GM23338 (cell line): ENCODE results near the gene ADAMTS17. TPM values are rescaled to one million over a fixed set of nuclear protein-coding genes. Genes with fewer than 3 reads are reported as not detected.

Source experiments
- ATAC-seq: fragments of 200-7000 bp; cut with Tn5 transposase; 3 replicates; pipeline ENCODE4 v1.9.1; 2020
- DNase-seq: peaks from one replicate; pipeline ENCODE4 v3.0.0-alpha.2; 2015; ENCODE audit warnings: low spot score
- H2AFZ ChIP-seq: fragments of 200-600 bp; sonication (generic); 2 replicates; pipeline ENCODE4 v1.8.0; 2016; ENCODE audit warnings: antibody characterized with exemption, mild to moderate bottlenecking, moderate library complexity
- H3F3A ChIP-seq: fragments of 200-600 bp; sonication (generic); replicated peaks from 2 replicates; pipeline ENCODE4 v1.8.0; 2017; ENCODE audit warnings: antibody characterized with exemption, mixed run types, low read depth
- H3K27ac ChIP-seq: fragments of 200-600 bp; sonication (generic); 2 replicates; pipeline ENCODE4 v1.6.1; 2016; ENCODE audit warnings: low read depth
- H3K27me3 ChIP-seq: fragments of 200-600 bp; sonication (generic); 2 replicates; pipeline ENCODE4 v1.8.0; 2016; ENCODE audit warnings: mild to moderate bottlenecking, mixed run types, moderate library complexity; ENCODE audit not compliant: insufficient read depth
- H3K36me3 ChIP-seq: fragments of 200-600 bp; sonication (generic); 2 replicates; pipeline ENCODE4 v1.8.0; 2016; ENCODE audit warnings: mild to moderate bottlenecking; ENCODE audit not compliant: insufficient read depth
- H3K4me1 ChIP-seq: fragments of 200-600 bp; sonication (generic); 2 replicates; pipeline ENCODE4 v1.8.0; 2016; ENCODE audit warnings: mild to moderate bottlenecking, moderate library complexity; ENCODE audit not compliant: insufficient read depth
- H3K4me2 ChIP-seq: fragments of 200-600 bp; sonication (generic); 2 replicates; pipeline ENCODE4 v1.7.1; 2017; ENCODE audit warnings: mixed run types
- H3K4me3 ChIP-seq: fragments of 200-600 bp; sonication (generic); 2 replicates; pipeline ENCODE4 v1.6.1; 2016; ENCODE audit warnings: mixed run types
- H3K79me2 ChIP-seq: fragments of 200-600 bp; sonication (generic); replicated peaks from 2 replicates; pipeline ENCODE4 v1.8.0; 2017; ENCODE audit warnings: mild to moderate bottlenecking; ENCODE audit not compliant: insufficient read depth
- H3K9me2 ChIP-seq: fragments of 200-600 bp; sonication (generic); 2 replicates; pipeline ENCODE4 v1.8.0; 2017; ENCODE audit not compliant: insufficient read depth
- H4K20me1 ChIP-seq: fragments of 200-600 bp; sonication (generic); replicated peaks from 2 replicates; pipeline ENCODE4 v1.8.0; 2017; ENCODE audit warnings: mild to moderate bottlenecking; ENCODE audit not compliant: insufficient read depth
- H3K27ac Mint-ChIP-seq: 2 replicates; pipeline ENCODE4 v1.8.0; 2020; ENCODE audit warnings: inconsistent platforms, mild to moderate bottlenecking, moderate library complexity, mixed read lengths
- H3K27me3 Mint-ChIP-seq: 3 replicates; pipeline ENCODE4 v1.8.0; 2022; ENCODE audit warnings: low read depth, mild to moderate bottlenecking, moderate library complexity, mixed read lengths, inconsistent platforms; ENCODE audit not compliant: insufficient read depth, poor library complexity
- H3K36me3 Mint-ChIP-seq: 3 replicates; pipeline ENCODE4 v1.8.0; 2021; ENCODE audit warnings: low read depth, mild to moderate bottlenecking, inconsistent platforms, moderate library complexity, mixed read lengths
- H3K4me1 Mint-ChIP-seq: 3 replicates; pipeline ENCODE4 v1.8.0; 2020; ENCODE audit warnings: mild to moderate bottlenecking, inconsistent platforms, mixed read lengths
- H3K4me3 Mint-ChIP-seq: 3 replicates; pipeline ENCODE4 v1.8.0; 2021; ENCODE audit warnings: moderate library complexity, mild to moderate bottlenecking, inconsistent platforms, mixed read lengths
- H3K9me3 Mint-ChIP-seq: 3 replicates; pipeline ENCODE4 v1.8.0; 2020; ENCODE audit warnings: moderate library complexity, mild to moderate bottlenecking, inconsistent platforms, mixed read lengths
- CREB1 ChIP-seq: fragments of 250-450 bp; sonication (Bioruptor Pico); IDR thresholded peaks from 2 replicates; pipeline ENCODE4 v1.5.0; 2020; ENCODE audit warnings: low read depth, mild to moderate bottlenecking, moderate library complexity
- ETS1 ChIP-seq: IDR thresholded peaks from 2 replicates; pipeline ENCODE4 v1.6.1; 2016; ENCODE audit warnings: antibody characterized with exemption
- EZH2 ChIP-seq: fragments of 200-600 bp; sonication (generic); IDR thresholded peaks from one replicate; pipeline ENCODE4 v1.8.0; 2017; ENCODE audit warnings: antibody characterized with exemption, mild to moderate bottlenecking, low read depth; ENCODE audit not compliant: unreplicated experiment
- EZH2phosphoT487 ChIP-seq: fragments of 200-600 bp; sonication (generic); IDR thresholded peaks from one replicate; pipeline ENCODE4 v1.8.1; 2018; ENCODE audit warnings: antibody characterized with exemption; ENCODE audit not compliant: unreplicated experiment
- POLR2AphosphoS5 ChIP-seq: IDR thresholded peaks from 2 replicates; pipeline ENCODE4 v1.6.1; 2016; ENCODE audit warnings: antibody characterized with exemption, low read depth
- REST ChIP-seq: IDR thresholded peaks from one replicate; pipeline ENCODE4 v1.6.1; 2018; ENCODE audit warnings: antibody characterized with exemption; ENCODE audit not compliant: unreplicated experiment
- STAT1 ChIP-seq: IDR thresholded peaks from one replicate; pipeline ENCODE4 v1.6.1; 2016; ENCODE audit warnings: antibody characterized with exemption; ENCODE audit not compliant: unreplicated experiment
- ZNF114 ChIP-seq: fragments of 250-450 bp; sonication (Bioruptor Pico); IDR thresholded peaks from 2 replicates; pipeline ENCODE4 v1.5.0; 2020; ENCODE audit warnings: mild to moderate bottlenecking, moderate library complexity
- polyA plus RNA-seq: library from polyadenylated mRNA; unstranded; fragments of >200 nt; fragmentation: Nextera tagmentation; extraction: Ambion mirVana; gene quantifications from 2 replicates; pipeline ENCODE4 v1.2.1, GENCODE V29; 2016
- total RNA-seq: library from RNA; depleted of rRNA; stranded (reverse); fragments of >200 nt; shearing (Covaris generic); gene quantifications from 2 replicates; pipeline ENCODE4 v1.2.3, GENCODE V29; 2014
- TF ChIP-seq, protein P1 (sequence below): fragments of 250-450 bp; sonication (Bioruptor Pico); IDR thresholded peaks from 2 replicates; pipeline ENCODE4 v1.5.0; 2020; ENCODE audit warnings: mild to moderate bottlenecking, moderate library complexity

ADAMTS17 gene
- total and polyA plus RNA-seq, 2 experiments from 2014 or later: 0.60 to 3.8 TPM

GRCh38 chr15:100276506-100276905, 65.3 kb downstream of the ADAMTS17 start:
- TF ChIP-seq REST (no peak), STAT1 (no peak), POLR2AphosphoS5 (no peak), ZNF114 (CRISPR knock-in tag) (no peak), ETS1 (no peak), CREB1 (no peak), EZH2phosphoT487 (no peak), EZH2 (no peak)
- TF ChIP-seq, protein P1, sequence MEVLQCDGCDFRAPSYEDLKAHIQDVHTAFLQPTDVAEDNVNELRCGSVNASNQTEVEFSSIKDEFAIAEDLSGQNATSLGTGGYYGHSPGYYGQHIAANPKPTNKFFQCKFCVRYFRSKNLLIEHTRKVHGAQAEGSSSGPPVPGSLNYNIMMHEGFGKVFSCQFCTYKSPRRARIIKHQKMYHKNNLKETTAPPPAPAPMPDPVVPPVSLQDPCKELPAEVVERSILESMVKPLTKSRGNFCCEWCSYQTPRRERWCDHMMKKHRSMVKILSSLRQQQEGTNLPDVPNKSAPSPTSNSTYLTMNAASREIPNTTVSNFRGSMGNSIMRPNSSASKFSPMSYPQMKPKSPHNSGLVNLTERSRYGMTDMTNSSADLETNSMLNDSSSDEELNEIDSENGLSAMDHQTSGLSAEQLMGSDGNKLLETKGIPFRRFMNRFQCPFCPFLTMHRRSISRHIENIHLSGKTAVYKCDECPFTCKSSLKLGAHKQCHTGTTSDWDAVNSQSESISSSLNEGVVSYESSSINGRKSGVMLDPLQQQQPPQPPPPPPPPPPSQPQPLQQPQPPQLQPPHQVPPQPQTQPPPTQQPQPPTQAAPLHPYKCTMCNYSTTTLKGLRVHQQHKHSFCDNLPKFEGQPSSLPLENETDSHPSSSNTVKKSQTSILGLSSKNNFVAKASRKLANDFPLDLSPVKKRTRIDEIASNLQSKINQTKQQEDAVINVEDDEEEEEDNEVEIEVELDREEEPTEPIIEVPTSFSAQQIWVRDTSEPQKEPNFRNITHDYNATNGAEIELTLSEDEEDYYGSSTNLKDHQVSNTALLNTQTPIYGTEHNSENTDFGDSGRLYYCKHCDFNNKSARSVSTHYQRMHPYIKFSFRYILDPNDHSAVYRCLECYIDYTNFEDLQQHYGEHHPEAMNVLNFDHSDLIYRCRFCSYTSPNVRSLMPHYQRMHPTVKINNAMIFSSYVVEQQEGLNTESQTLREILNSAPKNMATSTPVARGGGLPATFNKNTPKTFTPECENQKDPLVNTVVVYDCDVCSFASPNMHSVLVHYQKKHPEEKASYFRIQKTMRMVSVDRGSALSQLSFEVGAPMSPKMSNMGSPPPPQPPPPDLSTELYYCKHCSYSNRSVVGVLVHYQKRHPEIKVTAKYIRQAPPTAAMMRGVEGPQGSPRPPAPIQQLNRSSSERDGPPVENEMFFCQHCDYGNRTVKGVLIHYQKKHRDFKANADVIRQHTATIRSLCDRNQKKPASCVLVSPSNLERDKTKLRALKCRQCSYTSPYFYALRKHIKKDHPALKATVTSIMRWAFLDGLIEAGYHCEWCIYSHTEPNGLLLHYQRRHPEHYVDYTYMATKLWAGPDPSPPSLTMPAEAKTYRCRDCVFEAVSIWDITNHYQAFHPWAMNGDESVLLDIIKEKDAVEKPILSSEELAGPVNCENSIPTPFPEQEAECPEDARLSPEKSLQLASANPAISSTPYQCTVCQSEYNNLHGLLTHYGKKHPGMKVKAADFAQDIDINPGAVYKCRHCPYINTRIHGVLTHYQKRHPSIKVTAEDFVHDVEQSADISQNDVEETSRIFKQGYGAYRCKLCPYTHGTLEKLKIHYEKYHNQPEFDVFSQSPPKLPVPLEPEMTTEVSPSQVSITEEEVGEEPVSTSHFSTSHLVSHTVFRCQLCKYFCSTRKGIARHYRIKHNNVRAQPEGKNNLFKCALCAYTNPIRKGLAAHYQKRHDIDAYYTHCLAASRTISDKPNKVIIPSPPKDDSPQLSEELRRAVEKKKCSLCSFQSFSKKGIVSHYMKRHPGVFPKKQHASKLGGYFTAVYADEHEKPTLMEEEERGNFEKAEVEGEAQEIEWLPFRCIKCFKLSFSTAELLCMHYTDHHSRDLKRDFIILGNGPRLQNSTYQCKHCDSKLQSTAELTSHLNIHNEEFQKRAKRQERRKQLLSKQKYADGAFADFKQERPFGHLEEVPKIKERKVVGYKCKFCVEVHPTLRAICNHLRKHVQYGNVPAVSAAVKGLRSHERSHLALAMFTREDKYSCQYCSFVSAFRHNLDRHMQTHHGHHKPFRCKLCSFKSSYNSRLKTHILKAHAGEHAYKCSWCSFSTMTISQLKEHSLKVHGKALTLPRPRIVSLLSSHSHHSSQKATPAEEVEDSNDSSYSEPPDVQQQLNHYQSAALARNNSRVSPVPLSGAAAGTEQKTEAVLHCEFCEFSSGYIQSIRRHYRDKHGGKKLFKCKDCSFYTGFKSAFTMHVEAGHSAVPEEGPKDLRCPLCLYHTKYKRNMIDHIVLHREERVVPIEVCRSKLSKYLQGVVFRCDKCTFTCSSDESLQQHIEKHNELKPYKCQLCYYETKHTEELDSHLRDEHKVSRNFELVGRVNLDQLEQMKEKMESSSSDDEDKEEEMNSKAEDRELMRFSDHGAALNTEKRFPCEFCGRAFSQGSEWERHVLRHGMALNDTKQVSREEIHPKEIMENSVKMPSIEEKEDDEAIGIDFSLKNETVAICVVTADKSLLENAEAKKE: no peak
- no peak for ATAC-seq
- Mint-ChIP-seq H3K4me3 (no peak overlapping the region), H3K36me3 (no peaks in the 10 kb centered on the region; the same call in 2 of the 3 replicates), H3K27ac (no peak overlapping the region), H3K4me1 (no peaks in the 10 kb centered on the region; the same call in 2 of the 3 replicates), H3K27me3 (peaks cover 4% of the 10 kb centered on the region), H3K9me3 (peaks cover 18% of the 10 kb centered on the region)
- Histone ChIP-seq H3K27me3 (no peaks in the 10 kb centered on the region), H3K4me1 (no peaks in the 10 kb centered on the region), H3F3A (no peaks in the 10 kb centered on the region), H2AFZ (no peak overlapping the region), H3K79me2 (no peaks in the 10 kb centered on the region), H3K4me2 (no peak overlapping the region), H3K4me3 (no peak overlapping the region), H4K20me1 (no peaks in the 10 kb centered on the region), H3K27ac (no peak overlapping the region), H3K36me3 (no peaks in the 10 kb centered on the region), H3K9me2 (0 out of 2 replicates have a peak, but pooled peaks cover 5% of the 10 kb centered on the region)
- DNase-seq: no peak
